AG04450 (cell line): Measurements from ENCODE around the gene CPT2. TPM values are rescaled to one million over a fixed set of nuclear protein-coding genes. Genes with fewer than 3 reads are reported as not detected.

Experiments
- CTCF ChIA-PET: fragments of 300-600, 350-600 bp; formaldehyde crosslinking; extraction: SDS; loops from one replicate; lab custom pipeline; 2022; ENCODE audit warnings: antibody characterized with exemption, inconsistent platforms; lab: Charles Lee
- POLR2A ChIA-PET: fragments of 350-600 bp; formaldehyde crosslinking; extraction: SDS; loops from one replicate; lab custom pipeline; 2021; ENCODE audit warnings: antibody characterized with exemption, inconsistent platforms; lab: Yijun Ruan, JAX
- DNase-seq: peaks from one replicate; pipeline ENCODE4 v3.0.0-alpha.2; 2011; ENCODE audit warnings: low read depth, low spot score
- H3K27ac ChIP-seq: one replicate; pipeline ENCODE4 v1.5.1; 2012; ENCODE audit warnings: low read depth, low read length, control low read depth
- H3K27me3 ChIP-seq: one replicate; pipeline ENCODE4 v1.6.0; 2012; ENCODE audit warnings: low read length; ENCODE audit not compliant: control insufficient read depth, insufficient read depth
- H3K4me3 ChIP-seq: 2 replicates; pipeline ENCODE4 v1.5.1; 2011; ENCODE audit warnings: mild to moderate bottlenecking, low read depth, low read length, control low read depth
- H3K9me3 ChIP-seq: 2 replicates; pipeline ENCODE4 v1.5.1; 2012; ENCODE audit warnings: low read length; ENCODE audit not compliant: control insufficient read depth, insufficient read depth
- polyA plus RNA-seq: library from polyadenylated mRNA; depleted of rRNA; stranded (reverse); fragments of >200 nt; gene quantifications from 2 replicates; pipeline ENCODE4 v1.2.3, GENCODE V29; 2011
- TF ChIP-seq, protein P1 (sequence below): IDR thresholded peaks from 2 replicates; pipeline ENCODE4 v1.5.1; 2011; ENCODE audit warnings: low read depth, low read length, control low read depth, inconsistent platforms

The CPT2 gene
- polyA plus RNA-seq, 1 experiment, result 17.6 TPM

DNA sequence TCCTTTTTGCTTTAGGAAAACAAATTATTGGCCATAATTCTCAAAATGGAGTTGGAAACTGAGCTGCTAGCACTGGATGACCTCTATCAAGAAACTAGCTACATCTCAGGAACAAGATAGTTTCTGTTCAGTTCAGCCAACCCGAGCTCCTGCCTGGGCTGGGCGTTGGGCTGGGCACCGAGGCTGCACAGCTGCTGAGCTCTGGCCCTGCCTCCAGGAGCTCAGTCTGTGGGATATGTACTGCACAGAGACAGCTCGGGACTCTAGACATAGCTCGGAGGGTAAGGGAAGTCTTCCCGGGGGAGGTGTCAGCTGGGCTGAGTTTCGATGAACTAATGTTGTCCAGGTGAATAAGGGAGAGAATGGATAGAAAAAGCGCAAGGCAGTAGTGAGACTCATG is 29.7 kb upstream of the CPT2 start:
- ChIA-PET POLR2A (no interaction called here), CTCF (no interaction called here)
- no peak for DNase-seq
- no peak overlapping the region for H3K27ac ChIP-seq
- H3K9me3 ChIP-seq, result no peaks in the 10 kb centered on the region
- TF ChIP-seq, protein P1, sequence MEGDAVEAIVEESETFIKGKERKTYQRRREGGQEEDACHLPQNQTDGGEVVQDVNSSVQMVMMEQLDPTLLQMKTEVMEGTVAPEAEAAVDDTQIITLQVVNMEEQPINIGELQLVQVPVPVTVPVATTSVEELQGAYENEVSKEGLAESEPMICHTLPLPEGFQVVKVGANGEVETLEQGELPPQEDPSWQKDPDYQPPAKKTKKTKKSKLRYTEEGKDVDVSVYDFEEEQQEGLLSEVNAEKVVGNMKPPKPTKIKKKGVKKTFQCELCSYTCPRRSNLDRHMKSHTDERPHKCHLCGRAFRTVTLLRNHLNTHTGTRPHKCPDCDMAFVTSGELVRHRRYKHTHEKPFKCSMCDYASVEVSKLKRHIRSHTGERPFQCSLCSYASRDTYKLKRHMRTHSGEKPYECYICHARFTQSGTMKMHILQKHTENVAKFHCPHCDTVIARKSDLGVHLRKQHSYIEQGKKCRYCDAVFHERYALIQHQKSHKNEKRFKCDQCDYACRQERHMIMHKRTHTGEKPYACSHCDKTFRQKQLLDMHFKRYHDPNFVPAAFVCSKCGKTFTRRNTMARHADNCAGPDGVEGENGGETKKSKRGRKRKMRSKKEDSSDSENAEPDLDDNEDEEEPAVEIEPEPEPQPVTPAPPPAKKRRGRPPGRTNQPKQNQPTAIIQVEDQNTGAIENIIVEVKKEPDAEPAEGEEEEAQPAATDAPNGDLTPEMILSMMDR, result no peak
- H3K4me3 ChIP-seq, result no peak overlapping the region
- no peaks in the 10 kb centered on the region for H3K27me3 ChIP-seq

DNA sequence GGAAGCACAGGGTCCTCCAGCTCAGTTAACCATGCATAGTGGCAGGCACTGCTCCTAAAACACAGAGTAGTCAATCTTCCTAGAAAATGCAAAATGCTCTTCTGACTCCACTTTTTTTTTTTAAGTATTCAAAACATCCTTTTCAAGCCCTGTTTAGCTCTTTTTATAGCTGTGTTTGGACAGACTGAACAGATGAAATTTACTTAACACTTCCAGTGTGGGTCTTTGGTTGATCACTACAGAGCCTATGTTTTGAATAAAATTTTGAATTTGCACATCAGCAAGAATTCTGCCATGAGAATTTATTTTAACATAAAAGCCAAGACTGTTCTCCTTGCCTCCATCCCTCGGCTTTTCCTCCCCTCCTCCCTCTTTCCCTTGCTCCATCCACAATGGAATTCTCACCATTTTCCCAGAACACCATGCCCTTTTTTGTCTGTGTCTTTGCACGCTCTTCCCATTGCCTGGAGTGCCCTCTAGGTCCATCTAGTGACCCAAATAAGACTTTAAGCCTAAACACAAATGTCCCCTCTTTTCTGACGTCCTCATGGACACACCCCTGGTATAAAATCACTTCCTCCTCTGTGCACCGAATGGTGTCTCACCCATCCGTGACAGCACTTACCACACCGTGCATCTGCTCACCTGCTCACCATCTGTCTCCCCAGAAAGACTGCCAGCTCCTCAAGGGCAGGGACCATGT is 24.0 kb upstream of the CPT2 start:
- TF ChIP-seq, protein P1, result 0 out of 2 replicates have a peak, but pooled peaks have one; percentile 22
- Histone ChIP-seq H3K4me3 (no peak overlapping the region), H3K27me3 (no peaks in the 10 kb centered on the region), H3K9me3 (no peaks in the 10 kb centered on the region), H3K27ac (no peak overlapping the region)
- CTCF ChIA-PET, result interaction anchor here (0.7 kb wide), 1 partner anchor 10 kb away, joined by 3 read pairs; no protein-coding TSS in a partner anchor
- POLR2A ChIA-PET, result interaction anchor here (0.8 kb wide), 1 partner anchor 264 kb away, joined by 6 read pairs; no protein-coding TSS in a partner anchor
- no peak for DNase-seq

DNA sequence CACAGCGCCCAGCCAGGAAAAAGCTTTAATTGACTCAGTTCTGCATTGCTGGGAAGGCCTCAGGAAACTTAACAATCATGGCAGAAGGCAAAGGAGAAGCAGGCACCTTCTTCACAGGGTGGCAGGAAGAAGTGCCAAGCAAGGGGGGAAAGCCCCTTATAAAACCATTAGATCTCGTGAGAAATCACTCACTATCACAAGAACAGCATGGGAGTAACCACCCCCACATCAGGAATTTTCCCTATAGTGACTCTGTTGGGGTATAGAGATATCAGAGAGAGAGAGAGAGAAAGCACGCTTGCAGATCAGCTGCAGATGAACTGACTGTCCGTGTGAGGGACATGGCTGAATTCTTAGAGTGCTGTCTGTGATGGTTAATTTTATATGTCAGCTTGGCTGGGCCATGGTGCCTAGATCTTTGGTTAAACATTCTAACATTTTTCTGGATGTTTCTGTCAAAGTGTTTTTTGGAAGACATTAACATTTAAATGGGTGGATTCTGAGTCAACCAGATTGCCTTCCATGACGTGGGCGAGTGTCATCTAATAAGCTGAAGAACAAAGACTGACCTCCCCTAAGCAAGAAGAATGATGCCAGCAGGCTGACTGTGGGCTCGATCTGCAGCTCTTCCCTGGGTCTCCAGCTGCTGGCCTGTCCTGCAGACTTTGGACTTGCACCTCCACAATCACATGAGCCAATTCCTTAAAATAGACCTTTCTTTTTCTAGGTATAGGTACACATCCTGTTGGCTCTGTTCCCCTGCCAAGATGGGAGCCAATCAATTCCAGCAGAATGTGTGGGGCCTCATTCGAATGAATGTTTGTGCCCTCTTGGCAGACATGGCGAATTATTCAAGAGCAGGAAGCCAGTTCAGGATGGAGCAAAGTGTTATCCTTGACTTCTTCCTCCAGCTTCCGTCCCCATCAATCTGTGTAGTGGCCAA is 21.4 kb upstream of the CPT2 start:
- Histone ChIP-seq H3K27ac (no peak overlapping the region), H3K9me3 (no peaks in the 10 kb centered on the region), H3K4me3 (no peak overlapping the region), H3K27me3 (no peaks in the 10 kb centered on the region)
- TF ChIP-seq, protein P1, result no peak
- POLR2A ChIA-PET, result interaction anchor here (0.6 to 1.0 kb wide), 2 partner anchors 29 to 558 kb away, joined by 3 read pairs; no protein-coding TSS in a partner anchor
- CTCF ChIA-PET, result interaction anchor here (0.5 to 1.6 kb wide), 3 partner anchors 11 to 330 kb away, joined by 3 to 4 read pairs (median 3); no protein-coding TSS in a partner anchor
- DNase-seq, result no peak

DNA sequence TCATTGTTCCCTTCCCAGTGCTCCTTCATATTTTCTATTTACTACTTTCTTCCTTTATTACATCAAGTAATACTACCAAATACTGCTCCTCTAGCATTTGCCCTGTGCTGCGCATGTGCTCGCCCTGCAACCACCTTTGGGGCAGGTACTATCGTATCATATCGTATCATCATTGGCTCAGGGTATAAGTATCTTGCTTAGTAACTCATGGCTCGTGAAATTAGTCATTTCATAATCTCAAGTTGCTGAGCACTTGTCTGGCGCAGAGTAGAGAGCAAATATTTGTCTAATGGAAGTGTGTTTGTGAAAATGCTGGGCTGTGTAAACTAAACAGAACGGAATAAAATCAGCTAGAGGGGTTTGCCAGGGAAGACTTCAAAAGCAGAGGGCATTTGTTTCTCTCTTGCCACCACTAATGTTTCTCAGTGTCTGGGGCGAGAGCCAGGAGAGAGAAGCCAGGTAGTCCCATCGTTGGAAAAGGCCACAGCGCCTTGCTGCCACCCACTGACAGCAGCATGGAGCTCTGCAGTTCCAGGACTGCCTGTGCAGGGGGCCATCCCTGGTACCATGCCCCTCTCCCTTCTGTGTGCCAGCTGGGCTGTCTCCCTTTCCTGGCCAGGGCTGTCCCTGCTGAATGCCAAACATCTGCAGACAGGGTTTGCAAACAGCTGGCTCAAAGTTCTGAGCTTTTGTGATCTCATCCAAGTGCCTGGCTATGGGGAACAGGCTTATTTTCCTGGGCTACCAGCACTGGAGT is 20.0 kb upstream of the CPT2 start:
- no peaks in the 10 kb centered on the region for H3K27me3 ChIP-seq
- CTCF ChIA-PET, result interaction anchor here (0.9 to 1.6 kb wide), 2 partner anchors 9 to 135 kb away, joined by 3 to 4 read pairs; no protein-coding TSS in a partner anchor
- H3K4me3 ChIP-seq, result no peak overlapping the region
- H3K27ac ChIP-seq, result peak overlapping the region; percentile 68
- H3K9me3 ChIP-seq, result no peaks in the 10 kb centered on the region
- no peak for DNase-seq
- TF ChIP-seq, protein P1, result peak; percentile 29
- POLR2A ChIA-PET, result interaction anchor here (0.6 to 1.2 kb wide), 2 partner anchors 31 to 69 kb away, joined by 6 to 8 read pairs; no protein-coding TSS in a partner anchor
